Cardiac muscle cell (in vitro differentiated cells and primary cell): ENCODE results near the gene LMX1B. TPM values are rescaled to one million over a fixed set of nuclear protein-coding genes. Genes with fewer than 3 reads are reported as not detected.
"Not testable (repeated sequence)": the region's sequence is repeated elsewhere in the genome, so short reads cannot be mapped to it uniquely, and the experiment has no call there.

Source experiments
- DNase-seq, 2 donors: peaks; one replicate each; pipeline versions ENCODE4 v3.0.0 to v3.0.0-alpha.2; 2010 to 2017; ENCODE audit warnings: low read depth in 1 of 2, low spot score in 1 of 2
- H3K27ac ChIP-seq: fragments of 200-600 bp; sonication (generic); 2 replicates; pipeline ENCODE4 v1.5.1; 2016
- H3K27me3 ChIP-seq: fragments of 200-600 bp; sonication (generic); 2 replicates; pipeline ENCODE4 v1.6.0; 2016; ENCODE audit warnings: control low read depth
- H3K36me3 ChIP-seq: fragments of 200-600 bp; sonication (generic); 2 replicates; pipeline ENCODE4 v1.5.1; 2016; ENCODE audit warnings: control low read depth
- H3K4me1 ChIP-seq: fragments of 200-600 bp; sonication (generic); 2 replicates; pipeline ENCODE4 v1.8.1; 2017; ENCODE audit warnings: low read depth, mild to moderate bottlenecking, mixed run types
- H3K4me3 ChIP-seq: fragments of 200-600 bp; sonication (generic); 2 replicates; pipeline ENCODE4 v1.5.1; 2016; ENCODE audit warnings: mild to moderate bottlenecking
- H3K9me3 ChIP-seq: fragments of 200-600 bp; sonication (generic); 2 replicates; pipeline ENCODE4 v1.5.1; 2017; ENCODE audit warnings: low read depth, mild to moderate bottlenecking, control low read depth
- polyA plus RNA-seq: library from polyadenylated mRNA; unstranded; fragments of >200 nt; fragmentation: Nextera tagmentation; extraction: Ambion mirVana; gene quantifications from 2 replicates; pipeline ENCODE4 v1.2.1, GENCODE V29; 2016
- total RNA-seq: library from RNA; depleted of rRNA; stranded (reverse); fragments of >200 nt; gene quantifications from 2 replicates; pipeline ENCODE4 v1.2.3, GENCODE V29; 2016
- TF ChIP-seq, protein P1 (sequence below): IDR thresholded peaks from 2 replicates; pipeline ENCODE4 v1.5.1; 2012; ENCODE audit warnings: low read depth, mild to moderate bottlenecking, low read length

Gene LMX1B
- total and polyA plus RNA-seq, 2 experiments from 2014 or later = not detected

DNA sequence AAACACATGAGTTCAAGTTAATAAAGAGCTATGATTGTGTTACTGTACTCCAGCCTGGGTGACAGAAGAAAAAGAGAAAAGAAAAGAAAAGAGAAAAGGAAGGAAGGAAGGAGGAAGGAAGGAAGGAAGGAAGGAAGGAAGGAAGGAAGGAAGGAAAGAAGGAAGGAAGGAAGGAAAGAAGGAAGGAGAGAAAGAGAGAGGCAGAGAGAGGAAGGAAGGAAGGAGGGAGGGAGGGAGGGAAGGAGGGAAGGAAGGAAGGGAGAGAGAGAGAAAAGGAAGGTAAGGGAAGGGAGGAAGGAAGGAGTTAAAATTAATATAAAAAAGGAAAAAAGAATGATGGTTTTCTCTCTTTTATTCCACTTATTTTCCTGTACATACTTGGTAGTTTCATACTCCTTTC lies 101.7 kb downstream of the LMX1B start:
- no peaks in the 10 kb centered on the region for H3K36me3 ChIP-seq
- no peaks in the 10 kb centered on the region for H3K9me3 ChIP-seq
- TF ChIP-seq, protein P1, sequence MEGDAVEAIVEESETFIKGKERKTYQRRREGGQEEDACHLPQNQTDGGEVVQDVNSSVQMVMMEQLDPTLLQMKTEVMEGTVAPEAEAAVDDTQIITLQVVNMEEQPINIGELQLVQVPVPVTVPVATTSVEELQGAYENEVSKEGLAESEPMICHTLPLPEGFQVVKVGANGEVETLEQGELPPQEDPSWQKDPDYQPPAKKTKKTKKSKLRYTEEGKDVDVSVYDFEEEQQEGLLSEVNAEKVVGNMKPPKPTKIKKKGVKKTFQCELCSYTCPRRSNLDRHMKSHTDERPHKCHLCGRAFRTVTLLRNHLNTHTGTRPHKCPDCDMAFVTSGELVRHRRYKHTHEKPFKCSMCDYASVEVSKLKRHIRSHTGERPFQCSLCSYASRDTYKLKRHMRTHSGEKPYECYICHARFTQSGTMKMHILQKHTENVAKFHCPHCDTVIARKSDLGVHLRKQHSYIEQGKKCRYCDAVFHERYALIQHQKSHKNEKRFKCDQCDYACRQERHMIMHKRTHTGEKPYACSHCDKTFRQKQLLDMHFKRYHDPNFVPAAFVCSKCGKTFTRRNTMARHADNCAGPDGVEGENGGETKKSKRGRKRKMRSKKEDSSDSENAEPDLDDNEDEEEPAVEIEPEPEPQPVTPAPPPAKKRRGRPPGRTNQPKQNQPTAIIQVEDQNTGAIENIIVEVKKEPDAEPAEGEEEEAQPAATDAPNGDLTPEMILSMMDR = no peak
- peaks cover 41% of the 10 kb centered on the region for H3K27me3 ChIP-seq
- no peak overlapping the region for H3K27ac ChIP-seq
- DNase-seq = no peak
- H3K4me3 ChIP-seq = no peak overlapping the region
- H3K4me1 ChIP-seq = peaks cover 9% of the 10 kb centered on the region

DNA sequence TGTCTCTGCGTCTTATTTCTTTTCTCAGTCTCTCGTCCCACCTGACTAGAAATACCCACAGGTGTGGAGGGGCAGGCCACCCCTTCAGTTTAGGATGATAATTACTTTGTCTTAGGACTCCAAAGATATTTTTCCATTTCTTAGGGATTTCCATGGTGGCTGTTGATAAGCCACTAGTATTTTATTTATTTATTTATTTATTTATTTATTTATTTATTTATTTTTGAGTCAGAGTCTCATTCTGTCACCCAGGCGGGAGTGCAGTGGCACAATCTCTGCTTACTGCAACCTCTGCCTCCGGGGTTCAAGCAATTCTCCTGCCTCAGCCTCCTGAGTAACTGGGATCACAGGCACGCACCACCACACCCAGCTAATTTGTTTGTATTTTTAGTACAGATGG lies 103.7 kb downstream of the LMX1B start:
- H3K27ac ChIP-seq, H3K9me3 ChIP-seq, DNase-seq, H3K4me3 ChIP-seq, H3K36me3 ChIP-seq: not testable (repeated sequence)
- peaks cover 12% of the 10 kb centered on the region for H3K4me1 ChIP-seq
- H3K27me3 ChIP-seq = peaks cover 33% of the 10 kb centered on the region

DNA sequence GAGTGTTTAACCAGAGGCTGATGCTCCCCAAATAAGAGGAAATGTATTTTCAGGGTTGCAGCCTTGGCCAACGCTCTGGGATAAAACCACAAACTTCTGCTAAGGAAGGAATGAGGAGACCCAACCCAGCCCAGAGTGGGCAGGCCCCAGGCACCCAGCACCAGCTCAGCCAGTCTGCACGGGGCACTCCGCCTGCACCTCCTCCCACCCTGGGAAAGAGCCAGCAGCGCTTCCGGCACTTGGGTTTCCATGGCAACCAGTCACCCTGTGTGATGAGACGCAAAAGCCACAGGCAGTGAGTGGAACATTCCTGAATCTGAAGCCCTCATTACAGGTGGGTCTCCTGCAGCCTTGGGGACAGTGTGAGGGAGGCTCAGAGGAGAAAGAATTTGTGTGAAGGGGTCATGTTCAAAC lies 105.9 kb downstream of the LMX1B start:
- TF ChIP-seq, protein P1 = no peak
- no peak overlapping the region for H3K4me3 ChIP-seq
- no peaks in the 10 kb centered on the region for H3K9me3 ChIP-seq
- peaks cover 37% of the 10 kb centered on the region for H3K27me3 ChIP-seq
- H3K27ac ChIP-seq = peak overlapping the region; percentile 81
- H3K36me3 ChIP-seq = no peaks in the 10 kb centered on the region
- peak; percentile 85 to 89 for DNase-seq
- peaks cover 12% of the 10 kb centered on the region for H3K4me1 ChIP-seq

DNA sequence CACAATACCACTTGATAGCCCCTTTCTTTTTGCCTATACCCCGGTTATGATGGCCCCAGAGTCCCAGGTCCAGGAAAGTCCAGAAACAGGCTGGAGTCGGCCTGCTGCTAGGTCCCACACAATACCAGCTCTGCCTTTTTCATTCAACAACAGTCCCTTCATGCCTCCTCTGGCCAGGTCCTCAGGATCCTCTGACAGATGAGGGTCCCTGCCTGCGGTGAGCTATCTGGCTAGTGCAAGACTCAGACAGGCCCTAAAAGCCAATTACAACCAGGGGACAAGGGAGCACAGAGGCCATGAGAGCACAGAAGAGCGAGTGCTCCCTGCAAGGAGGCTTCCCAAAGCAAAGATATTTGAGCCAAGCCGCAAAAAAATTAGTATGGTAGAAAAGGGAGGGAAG lies 106.3 kb downstream of the LMX1B start:
- Histone ChIP-seq H3K27ac (peak overlapping the region; percentile 81), H3K4me1 (peaks cover 12% of the 10 kb centered on the region), H3K4me3 (no peak overlapping the region), H3K36me3 (no peaks in the 10 kb centered on the region), H3K27me3 (peaks cover 37% of the 10 kb centered on the region), H3K9me3 (no peaks in the 10 kb centered on the region)
- DNase-seq = no peak
- TF ChIP-seq, protein P1 = no peak

DNA sequence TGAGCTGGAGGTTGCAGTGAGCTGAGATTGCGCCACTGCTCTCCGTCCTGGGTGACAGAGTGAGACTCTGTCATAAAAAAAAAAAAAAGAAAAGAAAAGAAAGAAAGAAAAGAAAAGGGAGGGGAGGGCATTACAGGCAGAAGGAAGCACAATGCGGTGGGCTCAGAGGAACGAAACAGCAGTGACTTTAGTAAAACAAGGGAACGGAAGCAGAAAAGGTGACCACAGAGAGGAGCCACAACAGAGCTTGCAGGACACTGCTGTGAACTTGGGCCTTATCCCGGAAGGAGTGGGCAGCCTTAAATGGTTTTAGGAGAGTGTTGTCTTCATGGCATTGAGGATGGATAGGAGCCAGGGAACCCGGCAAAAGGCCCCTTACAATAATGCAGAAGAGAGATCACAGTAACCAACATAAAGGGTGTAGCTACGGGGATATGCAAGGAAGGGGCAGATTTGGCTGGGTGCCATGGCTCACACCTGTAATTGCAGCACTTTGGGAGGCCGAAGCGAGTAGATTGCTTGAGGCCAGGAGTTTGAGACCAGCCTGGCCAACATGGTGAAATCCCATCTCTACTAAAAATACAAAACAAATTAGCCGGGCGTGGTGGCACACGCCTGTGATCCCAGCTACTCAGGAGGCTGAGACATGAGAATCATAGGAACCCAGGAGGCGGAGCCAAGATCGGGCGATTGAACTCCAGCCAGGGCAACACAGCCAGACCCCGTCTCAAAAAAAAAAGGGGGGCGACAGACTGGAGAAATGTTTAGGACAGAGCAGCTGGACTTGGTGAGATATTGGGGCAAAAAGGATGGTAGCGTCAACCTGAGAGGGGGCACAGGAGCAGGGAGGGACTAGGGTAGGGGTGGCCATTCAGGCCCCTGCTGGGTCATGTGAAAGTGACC lies 107.2 kb downstream of the LMX1B start:
- Histone ChIP-seq H3K27ac (no peak overlapping the region), H3K4me3 (no peak overlapping the region), H3K4me1 (peaks cover 12% of the 10 kb centered on the region), H3K27me3 (peaks cover 39% of the 10 kb centered on the region), H3K36me3 (no peaks in the 10 kb centered on the region), H3K9me3 (no peaks in the 10 kb centered on the region)
- TF ChIP-seq, protein P1 = no peak
- DNase-seq = no peak

DNA sequence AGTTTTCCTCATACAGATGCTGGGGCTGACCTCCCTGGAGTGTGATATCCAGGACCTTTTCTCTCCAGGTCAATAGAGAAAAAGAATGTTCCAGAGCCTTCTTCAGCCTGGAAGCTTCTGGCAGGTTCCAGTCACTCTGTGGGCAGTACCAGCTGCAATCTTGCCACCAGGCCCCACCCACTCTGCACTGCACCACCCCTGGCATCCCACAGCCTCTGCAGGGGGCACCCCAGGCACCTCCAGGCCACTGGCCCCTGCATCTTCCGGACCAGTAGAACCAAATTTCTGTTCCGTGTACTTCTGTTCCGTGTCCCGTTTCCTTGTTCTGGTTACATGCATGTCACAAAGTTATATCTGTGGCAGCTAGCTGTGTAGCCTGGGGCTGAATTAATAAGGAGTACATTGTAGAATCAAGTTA lies 107.8 kb downstream of the LMX1B start:
- Histone ChIP-seq H3K4me3 (no peak overlapping the region), H3K27me3 (peaks cover 39% of the 10 kb centered on the region)

More for the DNA sequence above, 107.8 kb downstream of the LMX1B start:
- TF ChIP-seq, protein P1 = no peak
- no peak for DNase-seq
- Histone ChIP-seq H3K4me1 (peaks cover 12% of the 10 kb centered on the region), H3K36me3 (no peaks in the 10 kb centered on the region), H3K9me3 (no peaks in the 10 kb centered on the region), H3K27ac (no peak overlapping the region)
